BLaER1 treated with 17β-estradiol and CSF1 and Interleukin-3, amounts not matched to agents 10 nM and 100 nM (cell line): ENCODE data around the gene BRINP2.

Source experiments
- H3K27ac ChIP-seq, 11 experiments: shearing (Covaris generic); formaldehyde crosslinking; 2 replicates each; pipeline ENCODE4 v1.8.1; 2022
- H3K27me3 ChIP-seq, 11 experiments: shearing (Covaris generic); formaldehyde crosslinking; 2 replicates each; pipeline ENCODE4 v1.8.1; 2022
- H3K36me3 ChIP-seq, 11 experiments: shearing (Covaris generic); formaldehyde crosslinking; 2 replicates each; pipeline ENCODE4 v1.8.1; 2022
- H3K4me1 ChIP-seq, 10 experiments: shearing (Covaris generic); formaldehyde crosslinking; 2 replicates each; pipeline ENCODE4 v1.8.1; 2022
- H3K4me2 ChIP-seq, 11 experiments: shearing (Covaris generic); formaldehyde crosslinking; 2 replicates each; pipeline ENCODE4 v1.8.1; 2022
- H3K4me3 ChIP-seq, 10 experiments: shearing (Covaris generic); formaldehyde crosslinking; 2 replicates each; pipeline ENCODE4 v1.8.1; 2022
- H3K9ac ChIP-seq, 11 experiments: shearing (Covaris generic); formaldehyde crosslinking; 2 replicates each; pipeline ENCODE4 v1.8.1; 2022
- H3K9me3 ChIP-seq, 11 experiments: shearing (Covaris generic); formaldehyde crosslinking; replicated peaks in 1 of 11; 2 replicates each; pipeline ENCODE4 v1.8.1; 2022
- H4K20me1 ChIP-seq, 11 experiments: shearing (Covaris generic); formaldehyde crosslinking; 2 replicates each; pipeline ENCODE4 v1.8.1; 2022
- Cebpa-rat ChIP-seq, 11 experiments: shearing (Covaris generic); IDR thresholded peaks; 2 replicates each; pipeline ENCODE4 v1.8.1; 2022

BRINP2 gene

GRCh38 chr1:177132141-177132540 lies 38.6 kb upstream of the BRINP2 start:
- H4K20me1 ChIP-seq = no peaks in the 10 kb centered on the region
- no peaks in the 10 kb centered on the region for H3K36me3 ChIP-seq
- H3K27me3 ChIP-seq = no peaks in the 10 kb centered on the region
- TF ChIP-seq Cebpa-rat (IDR thresholded peaks at IDR 0.05) = no peak
- H3K4me2 ChIP-seq = no peak overlapping the region
- H3K4me1 ChIP-seq = peaks cover 15 to 25% (median 21%) of the 10 kb centered on the region in 10 experiments
- H3K4me3 ChIP-seq = no peak overlapping the region
- no peak overlapping the region for H3K9ac ChIP-seq
- peaks cover 0 to 4% (median 0%) of the 10 kb centered on the region in 11 experiments; a peak in 2 of 22 replicates for H3K9me3 ChIP-seq
- H3K27ac ChIP-seq = no peak overlapping the region

- H3K4me2 ChIP-seq = peak overlapping the region in 9 of 11 experiments; percentile 55 to 84 (median 70); a peak in 16 of 22 replicates
- no peaks in the 10 kb centered on the region for H3K27me3 ChIP-seq
- H3K4me3 ChIP-seq = no peak overlapping the region
- H3K4me1 ChIP-seq = peaks cover 15 to 41% (median 32%) of the 10 kb centered on the region in 10 experiments
- no peaks in the 10 kb centered on the region for H3K36me3 ChIP-seq
- no peak overlapping the region for H3K27ac ChIP-seq
- H3K9ac ChIP-seq = no peak overlapping the region
- no peak for TF ChIP-seq Cebpa-rat (IDR thresholded peaks at IDR 0.05)
- peaks cover 0 to 4% (median 0%) of the 10 kb centered on the region in 11 experiments; a peak in 1 of 22 replicates for H3K9me3 ChIP-seq
- no peaks in the 10 kb centered on the region for H4K20me1 ChIP-seq
These were observed 36.7 kb upstream of the BRINP2 start for GRCh38 chr1:177133977-177134538.

- no peak overlapping the region for H3K4me3 ChIP-seq
- H3K9me3 ChIP-seq = peaks cover 0 to 4% (median 0%) of the 10 kb centered on the region in 11 experiments; a peak in 2 of 22 replicates
- TF ChIP-seq Cebpa-rat (IDR thresholded peaks at IDR 0.05) = no peak
- H4K20me1 ChIP-seq = no peaks in the 10 kb centered on the region
- no peaks in the 10 kb centered on the region for H3K36me3 ChIP-seq
- peak overlapping the region; percentile 49 to 84 (median 69) for H3K4me2 ChIP-seq
- no peak overlapping the region for H3K27ac ChIP-seq
- no peak overlapping the region for H3K9ac ChIP-seq
- H3K4me1 ChIP-seq = peaks cover 22 to 53% (median 40%) of the 10 kb centered on the region in 10 experiments
- no peaks in the 10 kb centered on the region for H3K27me3 ChIP-seq
These were observed 35.5 kb upstream of the BRINP2 start for GRCh38 chr1:177135250-177135649.

GRCh38 chr1:177137814-177138213 lies 32.9 kb upstream of the BRINP2 start:
- H3K4me2 ChIP-seq = peak overlapping the region in 6 of 11 experiments; percentile 26 to 84 (median 55); a peak in 8 of 22 replicates
- no peak overlapping the region for H3K27ac ChIP-seq
- no peak for TF ChIP-seq Cebpa-rat (IDR thresholded peaks at IDR 0.05)
- no peak overlapping the region for H3K4me3 ChIP-seq
- peaks cover 0 to 4% (median 0%) of the 10 kb centered on the region in 11 experiments; a peak in 1 of 22 replicates for H3K9me3 ChIP-seq
- H3K36me3 ChIP-seq = no peaks in the 10 kb centered on the region
- H3K4me1 ChIP-seq = peaks cover 27 to 79% (median 58%) of the 10 kb centered on the region in 10 experiments
- no peaks in the 10 kb centered on the region for H4K20me1 ChIP-seq
- no peak overlapping the region for H3K9ac ChIP-seq
- H3K27me3 ChIP-seq = no peaks in the 10 kb centered on the region

- no peaks in the 10 kb centered on the region for H3K36me3 ChIP-seq
- H3K9ac ChIP-seq = no peak overlapping the region
- peaks cover 27 to 83% (median 61%) of the 10 kb centered on the region in 10 experiments for H3K4me1 ChIP-seq
- no peak overlapping the region for H3K4me3 ChIP-seq
- H4K20me1 ChIP-seq = no peaks in the 10 kb centered on the region
- TF ChIP-seq Cebpa-rat (IDR thresholded peaks at IDR 0.05) = no peak
- H3K9me3 ChIP-seq = peaks cover 0 to 4% (median 0%) of the 10 kb centered on the region in 11 experiments; a peak in 1 of 22 replicates
- H3K27me3 ChIP-seq = no peaks in the 10 kb centered on the region
- H3K27ac ChIP-seq = no peak overlapping the region
- peak overlapping the region in 7 of 11 experiments; percentile 5 to 84 (median 55); a peak in 8 of 22 replicates for H3K4me2 ChIP-seq
These were observed 32.4 kb upstream of the BRINP2 start for GRCh38 chr1:177138347-177138746.

GRCh38 chr1:177142010-177142409 lies 28.7 kb upstream of the BRINP2 start:
- Histone ChIP-seq H3K4me1 (peaks cover 12 to 65% (median 39%) of the 10 kb centered on the region in 10 experiments), H3K27me3 (no peaks in the 10 kb centered on the region), H3K9me3 (no peaks in the 10 kb centered on the region; a peak in 1 of 22 replicates), H3K27ac (no peak overlapping the region), H3K9ac (no peak overlapping the region), H3K4me2 (peak overlapping the region in 7 of 11 experiments; percentile 17 to 84 (median 55); a peak in 10 of 22 replicates), H3K4me3 (no peak overlapping the region), H4K20me1 (no peaks in the 10 kb centered on the region), H3K36me3 (no peaks in the 10 kb centered on the region)
- no peak for TF ChIP-seq Cebpa-rat (IDR thresholded peaks at IDR 0.05)

GRCh38 chr1:177142791-177143271 lies 27.9 kb upstream of the BRINP2 start:
- peak overlapping the region in 8 of 11 experiments; percentile 17 to 84 (median 48); a peak in 15 of 22 replicates for H3K4me2 ChIP-seq
- no peak overlapping the region for H3K4me3 ChIP-seq
- H4K20me1 ChIP-seq = no peaks in the 10 kb centered on the region
- peaks cover 12 to 63% (median 38%) of the 10 kb centered on the region in 10 experiments for H3K4me1 ChIP-seq
- H3K36me3 ChIP-seq = no peaks in the 10 kb centered on the region
- no peaks in the 10 kb centered on the region; a peak in 1 of 22 replicates for H3K9me3 ChIP-seq
- H3K9ac ChIP-seq = no peak overlapping the region
- H3K27ac ChIP-seq = no peak overlapping the region
- no peak for TF ChIP-seq Cebpa-rat (IDR thresholded peaks at IDR 0.05)
- no peaks in the 10 kb centered on the region for H3K27me3 ChIP-seq

GRCh38 chr1:177145106-177146070 lies 25.4 kb upstream of the BRINP2 start:
- Histone ChIP-seq H3K27ac (no peak overlapping the region), H3K4me1 (peaks cover 4 to 38% (median 18%) of the 10 kb centered on the region in 10 experiments), H3K4me2 (no peak overlapping the region; a peak in 1 of 22 replicates), H3K4me3 (no peak overlapping the region), H3K27me3 (no peaks in the 10 kb centered on the region), H3K36me3 (no peaks in the 10 kb centered on the region), H4K20me1 (no peaks in the 10 kb centered on the region), H3K9me3 (no peaks in the 10 kb centered on the region), H3K9ac (no peak overlapping the region)
- TF ChIP-seq Cebpa-rat (IDR thresholded peaks at IDR 0.05) = no peak

GRCh38 chr1:177146499-177146898 lies 24.3 kb upstream of the BRINP2 start:
- no peak for TF ChIP-seq Cebpa-rat (IDR thresholded peaks at IDR 0.05)
- no peak overlapping the region for H3K9ac ChIP-seq
- H3K36me3 ChIP-seq = no peaks in the 10 kb centered on the region
- H4K20me1 ChIP-seq = no peaks in the 10 kb centered on the region
- H3K4me3 ChIP-seq = no peak overlapping the region
- no peak overlapping the region for H3K27ac ChIP-seq
- H3K27me3 ChIP-seq = no peaks in the 10 kb centered on the region
- peaks cover 0 to 27% (median 12%) of the 10 kb centered on the region in 10 experiments; a peak in 14 of 20 replicates for H3K4me1 ChIP-seq
- no peaks in the 10 kb centered on the region for H3K9me3 ChIP-seq
- H3K4me2 ChIP-seq = no peak overlapping the region
